ENCODE data around the gene GIGYF1.

- TF ChIP-seq EZH2 (IDR thresholded peaks at IDR 0.05) (no peak), POLR2AphosphoS5 (IDR thresholded peaks at IDR 0.05; ENCODE audit: borderline replicate concordance, low read depth, low read length) (no peak), FOXP2 (optimal IDR thresholded peaks at IDR 0.05; ENCODE audit: control extremely low read depth, extremely low read length, insufficient read depth) (no peak)
Measured at GRCh38 chr7:100723732-100724275, 29.8 kb upstream of the GIGYF1 start.
